Cardiac muscle cell (in vitro differentiated cells and primary cell): ENCODE measurements around the gene ARHGEF6. TPM values are rescaled to one million over a fixed set of nuclear protein-coding genes. Genes with fewer than 3 reads are reported as not detected.
"Not testable (repeated sequence)": the region's sequence is repeated elsewhere in the genome, so short reads cannot be mapped to it uniquely, and the experiment has no call there.

ENCODE experiments used
- DNase-seq, 2 donors: peaks; one replicate each; pipeline versions ENCODE4 v3.0.0 to v3.0.0-alpha.2; 2010 to 2017; ENCODE audit warnings: low read depth in 1 of 2, low spot score in 1 of 2
- H3K27ac ChIP-seq: fragments of 200-600 bp; sonication (generic); 2 replicates; pipeline ENCODE4 v1.5.1; 2016
- H3K27me3 ChIP-seq: fragments of 200-600 bp; sonication (generic); 2 replicates; pipeline ENCODE4 v1.6.0; 2016; ENCODE audit warnings: control low read depth
- H3K36me3 ChIP-seq: fragments of 200-600 bp; sonication (generic); 2 replicates; pipeline ENCODE4 v1.5.1; 2016; ENCODE audit warnings: control low read depth
- H3K4me1 ChIP-seq: fragments of 200-600 bp; sonication (generic); 2 replicates; pipeline ENCODE4 v1.8.1; 2017; ENCODE audit warnings: low read depth, mild to moderate bottlenecking, mixed run types
- H3K4me3 ChIP-seq: fragments of 200-600 bp; sonication (generic); 2 replicates; pipeline ENCODE4 v1.5.1; 2016; ENCODE audit warnings: mild to moderate bottlenecking
- H3K9me3 ChIP-seq: fragments of 200-600 bp; sonication (generic); 2 replicates; pipeline ENCODE4 v1.5.1; 2017; ENCODE audit warnings: low read depth, mild to moderate bottlenecking, control low read depth
- polyA plus RNA-seq: library from polyadenylated mRNA; unstranded; fragments of >200 nt; fragmentation: Nextera tagmentation; extraction: Ambion mirVana; gene quantifications from 2 replicates; pipeline ENCODE4 v1.2.1, GENCODE V29; 2016
- total RNA-seq: library from RNA; depleted of rRNA; stranded (reverse); fragments of >200 nt; gene quantifications from 2 replicates; pipeline ENCODE4 v1.2.3, GENCODE V29; 2016
- TF ChIP-seq, protein P1 (sequence below): IDR thresholded peaks from 2 replicates; pipeline ENCODE4 v1.5.1; 2012; ENCODE audit warnings: low read depth, mild to moderate bottlenecking, low read length

ARHGEF6 gene
- total and polyA plus RNA-seq, 2 experiments from 2014 or later: 2.4 to 2.7 TPM

DNA sequence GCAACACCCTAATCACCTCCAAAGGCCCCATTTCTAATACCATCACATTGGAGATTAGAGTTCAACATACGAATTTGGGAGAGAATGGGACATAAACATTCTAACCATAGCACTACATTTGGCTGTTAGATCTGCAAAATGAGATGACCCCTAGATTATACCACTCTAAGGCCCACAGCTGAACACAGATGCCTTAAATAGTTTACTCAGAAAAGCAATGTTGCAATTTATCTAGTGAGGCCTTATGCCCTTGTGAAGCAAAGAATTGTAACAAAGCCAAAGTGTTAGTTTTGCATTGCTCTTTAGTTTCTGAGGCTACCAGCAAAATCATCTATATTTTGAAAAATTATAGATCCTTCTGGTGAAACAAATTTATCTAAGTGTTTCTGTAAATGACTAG is 31.6 kb upstream of the ARHGEF6 start:
- H3K36me3 ChIP-seq: peaks cover 6% of the 10 kb centered on the region
- no peak overlapping the region for H3K27ac ChIP-seq
- H3K4me1 ChIP-seq: no peaks in the 10 kb centered on the region
- no peaks in the 10 kb centered on the region for H3K27me3 ChIP-seq
- no peaks in the 10 kb centered on the region for H3K9me3 ChIP-seq
- TF ChIP-seq, protein P1, sequence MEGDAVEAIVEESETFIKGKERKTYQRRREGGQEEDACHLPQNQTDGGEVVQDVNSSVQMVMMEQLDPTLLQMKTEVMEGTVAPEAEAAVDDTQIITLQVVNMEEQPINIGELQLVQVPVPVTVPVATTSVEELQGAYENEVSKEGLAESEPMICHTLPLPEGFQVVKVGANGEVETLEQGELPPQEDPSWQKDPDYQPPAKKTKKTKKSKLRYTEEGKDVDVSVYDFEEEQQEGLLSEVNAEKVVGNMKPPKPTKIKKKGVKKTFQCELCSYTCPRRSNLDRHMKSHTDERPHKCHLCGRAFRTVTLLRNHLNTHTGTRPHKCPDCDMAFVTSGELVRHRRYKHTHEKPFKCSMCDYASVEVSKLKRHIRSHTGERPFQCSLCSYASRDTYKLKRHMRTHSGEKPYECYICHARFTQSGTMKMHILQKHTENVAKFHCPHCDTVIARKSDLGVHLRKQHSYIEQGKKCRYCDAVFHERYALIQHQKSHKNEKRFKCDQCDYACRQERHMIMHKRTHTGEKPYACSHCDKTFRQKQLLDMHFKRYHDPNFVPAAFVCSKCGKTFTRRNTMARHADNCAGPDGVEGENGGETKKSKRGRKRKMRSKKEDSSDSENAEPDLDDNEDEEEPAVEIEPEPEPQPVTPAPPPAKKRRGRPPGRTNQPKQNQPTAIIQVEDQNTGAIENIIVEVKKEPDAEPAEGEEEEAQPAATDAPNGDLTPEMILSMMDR: no peak
- H3K4me3 ChIP-seq: no peak overlapping the region
- peak in 1 of 2 donors; percentile 38 for DNase-seq

DNA sequence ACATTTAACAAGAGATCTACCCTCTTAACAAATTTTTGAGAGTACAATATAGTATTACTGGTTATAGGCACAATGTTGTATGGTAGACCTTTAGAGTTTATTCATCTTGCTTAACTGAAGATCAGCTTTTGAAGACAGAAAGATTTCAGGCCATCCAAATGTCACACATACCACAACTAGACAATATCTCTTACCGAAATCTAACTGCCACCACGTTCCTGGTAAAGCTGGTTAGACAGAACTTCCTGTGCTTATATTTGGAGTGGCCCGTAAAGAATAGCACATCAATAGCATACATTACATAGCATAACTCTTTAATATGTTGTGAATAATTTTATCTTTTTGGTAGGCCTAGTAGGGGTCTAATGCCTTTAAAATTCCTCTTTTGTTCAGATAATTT is 29.8 kb upstream of the ARHGEF6 start:
- Histone ChIP-seq H3K27me3 (no peaks in the 10 kb centered on the region), H3K4me1 (no peaks in the 10 kb centered on the region), H3K36me3 (peaks cover 6% of the 10 kb centered on the region), H3K4me3 (no peak overlapping the region), H3K9me3 (no peaks in the 10 kb centered on the region), H3K27ac (no peak overlapping the region)
- DNase-seq: no peak
- TF ChIP-seq, protein P1: no peak

DNA sequence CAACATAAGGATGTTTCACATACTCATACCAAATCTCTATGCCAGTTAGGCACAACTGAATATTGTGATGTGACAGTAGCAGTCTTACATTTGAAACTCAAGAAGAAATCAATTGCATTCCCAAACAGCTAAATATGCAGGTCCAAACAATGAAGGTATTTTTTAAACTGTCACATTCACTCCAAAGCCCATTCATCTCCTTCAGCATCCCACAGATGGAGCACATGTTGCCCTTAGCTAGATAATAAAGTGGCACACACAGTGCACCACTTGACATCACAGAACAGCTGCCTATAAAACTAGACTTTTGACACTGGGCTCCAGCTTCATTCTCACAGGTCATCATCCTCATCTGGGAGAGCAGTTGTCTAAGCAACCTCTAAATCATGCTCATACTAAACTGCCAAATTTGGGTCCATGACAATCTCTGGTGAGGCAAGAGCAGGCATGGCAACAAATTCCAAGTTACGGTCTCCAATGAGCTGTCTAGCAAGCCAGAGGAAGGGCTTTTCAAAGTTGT is 26.2 kb upstream of the ARHGEF6 start:
- no peaks in the 10 kb centered on the region for H3K27me3 ChIP-seq
- DNase-seq: no peak
- no peaks in the 10 kb centered on the region for H3K4me1 ChIP-seq
- H3K36me3 ChIP-seq: peaks cover 6% of the 10 kb centered on the region
- H3K9me3 ChIP-seq: no peaks in the 10 kb centered on the region
- no peak overlapping the region for H3K4me3 ChIP-seq
- no peak overlapping the region for H3K27ac ChIP-seq
- TF ChIP-seq, protein P1: no peak

DNA sequence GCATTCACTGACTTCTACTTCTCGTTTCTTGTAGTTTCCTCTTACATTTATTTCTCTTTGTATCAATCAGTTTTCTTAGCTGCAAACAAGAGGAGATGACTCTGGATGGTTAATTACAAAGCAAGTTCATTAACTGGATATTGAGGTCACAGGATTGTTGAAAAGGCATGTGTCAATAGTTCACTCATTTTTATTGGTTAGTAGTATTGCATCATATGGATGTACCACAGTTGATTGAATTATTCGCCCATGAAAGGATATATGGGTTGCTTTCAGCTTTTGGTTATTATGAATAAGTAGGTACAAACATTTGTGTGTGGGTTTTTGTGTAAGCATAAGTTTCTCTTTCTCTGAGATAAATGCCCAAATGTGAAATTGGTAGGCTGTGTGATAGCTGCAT is 21.8 kb upstream of the ARHGEF6 start:
- Histone ChIP-seq H3K27me3 (no peaks in the 10 kb centered on the region), H3K36me3 (no peaks in the 10 kb centered on the region), H3K4me1 (no peaks in the 10 kb centered on the region), H3K27ac (no peak overlapping the region), H3K4me3 (no peak overlapping the region), H3K9me3 (no peaks in the 10 kb centered on the region)
- DNase-seq: no peak
- TF ChIP-seq, protein P1: no peak

DNA sequence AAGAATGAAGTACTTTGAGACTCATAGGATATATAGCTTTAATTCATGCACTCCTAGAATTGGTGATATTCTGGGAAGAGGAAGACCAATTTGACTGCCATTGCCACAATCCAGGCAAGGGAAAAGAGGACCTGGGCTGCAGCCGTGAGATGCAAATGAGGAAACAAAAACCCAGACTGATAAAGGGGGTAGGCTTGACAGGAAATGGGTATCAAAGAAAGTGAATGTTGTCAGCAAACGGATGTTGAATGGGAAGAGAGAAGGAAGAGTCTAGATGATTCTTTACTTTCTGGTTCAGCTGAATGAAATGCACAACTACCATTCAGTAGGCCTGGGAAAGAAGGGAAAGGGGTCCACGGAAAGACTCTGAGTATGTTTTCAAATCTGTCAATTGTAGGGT is 17.1 kb upstream of the ARHGEF6 start:
- Histone ChIP-seq H3K4me3 (no peak overlapping the region), H3K9me3 (no peaks in the 10 kb centered on the region), H3K36me3 (no peaks in the 10 kb centered on the region), H3K27ac (no peak overlapping the region), H3K4me1 (no peaks in the 10 kb centered on the region), H3K27me3 (no peaks in the 10 kb centered on the region)
- no peak for DNase-seq
- TF ChIP-seq, protein P1: no peak

DNA sequence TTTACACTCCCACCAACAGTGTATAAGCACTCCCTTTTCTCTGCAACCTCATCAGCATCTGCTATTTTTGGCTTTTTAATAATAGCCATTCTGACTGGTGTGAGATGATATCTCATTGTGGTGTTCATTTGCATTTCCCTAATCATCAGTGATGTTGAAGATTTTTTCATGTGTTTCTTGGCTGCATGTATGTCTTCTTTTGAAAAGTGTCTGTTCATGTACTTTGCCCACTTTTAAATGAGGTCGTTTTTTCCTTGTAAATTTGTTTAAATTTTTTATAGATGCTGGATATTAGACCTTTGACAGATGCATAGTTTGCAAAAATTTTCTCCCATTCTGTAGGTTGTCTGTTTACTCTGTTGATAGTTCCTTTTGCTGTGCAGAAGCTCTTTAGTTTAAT is 14.4 kb upstream of the ARHGEF6 start:
- not testable (repeated sequence) for H3K4me1 ChIP-seq, H3K36me3 ChIP-seq, H3K27ac ChIP-seq, H3K9me3 ChIP-seq, H3K4me3 ChIP-seq, DNase-seq, H3K27me3 ChIP-seq

DNA sequence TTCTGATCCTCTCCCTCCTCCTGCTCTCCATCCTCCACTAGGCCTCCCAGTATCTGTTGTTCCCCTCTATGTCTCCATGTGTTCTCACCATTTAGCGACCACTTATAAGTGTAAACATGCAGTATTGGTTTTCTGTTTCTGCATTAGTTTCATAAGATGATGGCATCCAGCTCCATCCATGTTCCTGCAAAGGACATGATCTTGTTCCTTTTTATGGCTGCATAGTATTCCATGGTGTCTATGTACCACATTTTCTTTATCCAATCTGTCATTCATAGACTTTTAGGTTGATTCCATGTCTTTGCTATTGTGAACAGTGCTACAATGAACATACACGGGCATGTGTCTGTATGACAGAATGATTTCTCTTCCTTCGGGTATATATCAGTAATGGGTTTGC is 13.9 kb upstream of the ARHGEF6 start:
- not testable (repeated sequence) for H3K4me1 ChIP-seq, H3K36me3 ChIP-seq, H3K27ac ChIP-seq, H3K9me3 ChIP-seq, DNase-seq, H3K4me3 ChIP-seq, H3K27me3 ChIP-seq
